Ectodermal cell (in vitro differentiated cells): ENCODE measurements around the gene TRAPPC10.

Source experiments
- H3K27ac ChIP-seq: 2 replicates; pipeline ENCODE4 v1.7.0; 2013; ENCODE audit warnings: mild to moderate bottlenecking, low read depth, low read length; ENCODE audit not compliant: insufficient read depth, poor library complexity, severe bottlenecking
- H3K27me3 ChIP-seq: 2 replicates; pipeline ENCODE4 v1.7.0; 2013; ENCODE audit warnings: mild to moderate bottlenecking, low read length; ENCODE audit not compliant: insufficient read depth, control insufficient read depth, poor library complexity, severe bottlenecking
- H3K36me3 ChIP-seq: one replicate; pipeline ENCODE4 v1.7.0; 2013; ENCODE audit warnings: low read length; ENCODE audit not compliant: control insufficient read depth, insufficient read depth
- H3K4me1 ChIP-seq: one replicate; pipeline ENCODE4 v1.7.0; 2013; ENCODE audit warnings: low read length; ENCODE audit not compliant: control insufficient read depth, insufficient read depth
- H3K4me3 ChIP-seq: 2 replicates; pipeline ENCODE4 v1.7.0; 2013; ENCODE audit warnings: low read depth, low read length, control low read depth; ENCODE audit not compliant: insufficient read depth
- H3K9me3 ChIP-seq: 2 replicates; pipeline ENCODE4 v1.7.0; 2013; ENCODE audit warnings: mild to moderate bottlenecking, low read length, moderate library complexity; ENCODE audit not compliant: control insufficient read depth
- WGBS, 2 experiments: methylation state at CpG; one replicate each; pipeline ENCODE4 v1.1.7; 2013; ENCODE audit warnings: missing lambda C conversion rate in 2 of 2; 5-methylcytosine and 5-hydroxymethylcytosine counted together

The TRAPPC10 gene

DNA sequence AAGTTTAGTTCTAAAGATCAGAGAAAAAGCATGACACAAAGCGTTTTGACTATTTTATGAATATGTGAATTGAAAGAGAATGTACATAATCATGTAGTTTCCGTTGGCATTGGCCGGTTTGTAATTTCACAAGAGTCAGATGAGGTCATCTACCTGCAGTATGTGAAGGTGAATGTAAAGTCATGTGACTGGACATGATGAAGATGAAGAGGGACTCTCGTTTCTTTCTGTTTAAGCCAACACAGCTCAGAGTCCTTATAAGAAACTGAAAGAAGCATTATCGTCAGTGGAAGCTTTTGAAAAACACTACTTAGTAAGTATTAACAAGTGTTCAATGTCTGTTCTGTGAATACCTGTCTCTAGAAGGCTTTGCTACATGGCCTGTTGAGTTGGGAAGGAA, 64.2 kb downstream of the TRAPPC10 start:
- Histone ChIP-seq H3K9me3 (no peaks in the 10 kb centered on the region), H3K27me3 (no peaks in the 10 kb centered on the region), H3K4me1 (no peaks in the 10 kb centered on the region), H3K36me3 (peaks cover 17% of the 10 kb centered on the region), H3K4me3 (no peak overlapping the region), H3K27ac (no peak overlapping the region)
- 91 to 96% methylated on average over 5 of the region's 5 CpGs for WGBS, 2 experiments

GRCh38 chr21:44078411-44078981, 66.4 kb downstream of the TRAPPC10 start:
- WGBS, 2 experiments = 57 to 68% methylated on average over 5 of the region's 5 CpGs
- Histone ChIP-seq H3K36me3 (peaks cover 28% of the 10 kb centered on the region), H3K27me3 (no peaks in the 10 kb centered on the region)

GRCh38 chr21:44079446-44079845, 67.3 kb downstream of the TRAPPC10 start:
- Histone ChIP-seq H3K27me3 (no peaks in the 10 kb centered on the region), H3K4me3 (no peak overlapping the region), H3K36me3 (peaks cover 29% of the 10 kb centered on the region), H3K4me1 (no peaks in the 10 kb centered on the region), H3K9me3 (no peaks in the 10 kb centered on the region), H3K27ac (no peak overlapping the region)
- 90 to 98% methylated on average over 2 to 3 of the region's 3 CpGs for WGBS, 2 experiments

More at GRCh38 chr21:44078411-44078981, 66.4 kb downstream of the TRAPPC10 start:
- no peaks in the 10 kb centered on the region for H3K4me1 ChIP-seq
- no peaks in the 10 kb centered on the region for H3K9me3 ChIP-seq
- H3K27ac ChIP-seq = no peak overlapping the region
- H3K4me3 ChIP-seq = no peak overlapping the region

DNA sequence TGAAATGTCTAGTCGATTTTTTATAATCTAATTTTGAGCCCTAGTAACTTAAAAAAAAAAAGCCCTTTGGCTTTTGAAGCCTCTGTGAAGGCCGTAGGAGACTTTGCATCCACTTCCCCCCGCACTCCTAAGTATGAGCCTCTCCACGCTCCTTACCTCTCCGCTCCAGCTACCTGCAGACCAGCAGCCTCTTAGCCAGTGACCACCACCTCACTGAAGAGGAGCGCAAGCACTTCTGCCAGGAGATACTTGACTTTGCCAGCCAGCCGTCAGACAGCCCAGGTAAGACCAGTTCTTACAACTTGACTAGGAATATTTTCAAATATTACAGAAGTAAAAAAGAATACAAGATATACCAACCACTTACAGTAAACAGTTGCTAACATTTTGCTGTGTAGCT, 67.7 kb downstream of the TRAPPC10 start:
- H3K27me3 ChIP-seq = no peaks in the 10 kb centered on the region
- H3K9me3 ChIP-seq = no peaks in the 10 kb centered on the region
- 95 to 98% methylated on average over 7 of the region's 7 CpGs for WGBS, 2 experiments
- H3K36me3 ChIP-seq = peaks cover 29% of the 10 kb centered on the region
- no peak overlapping the region for H3K4me3 ChIP-seq
- H3K4me1 ChIP-seq = no peaks in the 10 kb centered on the region
- H3K27ac ChIP-seq = no peak overlapping the region

DNA sequence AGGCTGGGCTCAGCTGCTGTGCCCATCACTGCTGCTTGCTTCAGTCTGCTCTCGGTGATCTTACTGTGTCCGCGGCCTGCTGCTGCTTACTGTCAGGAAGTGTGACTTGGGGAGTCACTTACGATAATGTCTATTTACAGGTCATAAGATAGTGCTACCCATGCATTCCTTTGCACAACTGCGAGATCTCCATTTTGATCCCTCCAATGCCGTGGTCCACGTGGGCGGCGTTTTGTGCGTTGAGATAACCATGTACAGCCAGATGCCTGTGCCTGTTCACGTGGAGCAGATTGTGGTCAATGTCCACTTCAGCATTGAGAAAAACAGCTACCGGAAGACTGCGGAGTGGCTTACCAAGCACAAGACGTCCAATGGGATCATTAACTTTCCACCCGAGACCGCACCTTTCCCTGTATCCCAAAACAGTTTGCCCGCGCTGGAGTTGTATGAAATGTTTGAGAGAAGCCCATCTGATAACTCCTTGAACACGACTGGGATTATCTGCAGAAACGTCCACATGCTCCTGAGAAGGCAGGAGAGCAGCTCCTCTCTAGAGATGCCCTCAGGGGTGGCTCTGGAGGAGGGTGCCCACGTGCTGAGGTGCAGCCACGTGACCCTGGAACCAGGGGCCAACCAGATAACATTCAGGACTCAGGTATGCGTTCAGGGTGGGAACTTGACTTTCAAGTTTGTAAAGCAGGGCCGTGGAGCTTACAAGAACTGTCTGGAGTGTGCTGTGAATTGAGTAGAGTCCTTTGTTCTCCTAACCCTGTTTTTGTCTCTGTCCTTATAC, 70.7 kb downstream of the TRAPPC10 start:
- no peaks in the 10 kb centered on the region for H3K9me3 ChIP-seq
- H3K27me3 ChIP-seq = no peaks in the 10 kb centered on the region
- H3K4me1 ChIP-seq = no peaks in the 10 kb centered on the region
- no peak overlapping the region for H3K27ac ChIP-seq
- H3K4me3 ChIP-seq = no peak overlapping the region
- peaks cover 23% of the 10 kb centered on the region for H3K36me3 ChIP-seq
- WGBS, 2 experiments = 95 to 96% methylated on average over 24 of the region's 24 CpGs

DNA sequence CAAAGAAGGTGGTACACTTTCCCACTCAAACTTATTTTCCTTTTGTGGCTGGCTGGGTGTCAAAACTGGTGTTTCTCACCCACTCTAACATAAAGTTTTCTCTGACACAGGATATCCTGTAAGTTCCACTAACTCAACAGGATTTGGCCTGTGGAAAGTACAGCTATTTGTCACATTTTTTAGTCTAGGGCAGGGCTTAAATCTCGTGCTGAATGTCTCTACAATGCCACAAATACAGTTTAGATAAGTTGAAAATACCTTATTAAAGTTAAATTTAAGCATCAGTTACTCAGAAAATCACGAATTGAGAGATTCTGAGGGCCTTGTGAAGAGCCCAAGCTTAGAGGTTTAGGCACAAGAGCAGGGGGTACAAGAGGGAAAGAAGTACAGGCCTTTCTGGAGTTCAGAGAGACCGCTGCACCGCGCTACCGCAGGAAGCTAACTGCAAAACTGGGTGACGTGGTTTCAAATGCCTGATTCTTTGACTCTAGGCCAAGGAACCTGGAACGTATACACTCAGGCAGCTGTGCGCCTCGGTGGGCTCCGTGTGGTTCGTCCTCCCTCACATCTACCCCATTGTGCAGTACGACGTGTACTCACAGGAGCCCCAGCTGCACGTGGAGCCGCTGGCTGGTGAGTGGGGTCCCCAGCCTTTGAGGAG, 71.7 kb downstream of the TRAPPC10 start:
- Histone ChIP-seq H3K27ac (no peak overlapping the region), H3K9me3 (no peaks in the 10 kb centered on the region), H3K4me1 (no peaks in the 10 kb centered on the region), H3K36me3 (peaks cover 23% of the 10 kb centered on the region), H3K4me3 (no peak overlapping the region), H3K27me3 (no peaks in the 10 kb centered on the region)
- 95% methylated on average over 15 to 16 of the region's 16 CpGs for WGBS, 2 experiments

DNA sequence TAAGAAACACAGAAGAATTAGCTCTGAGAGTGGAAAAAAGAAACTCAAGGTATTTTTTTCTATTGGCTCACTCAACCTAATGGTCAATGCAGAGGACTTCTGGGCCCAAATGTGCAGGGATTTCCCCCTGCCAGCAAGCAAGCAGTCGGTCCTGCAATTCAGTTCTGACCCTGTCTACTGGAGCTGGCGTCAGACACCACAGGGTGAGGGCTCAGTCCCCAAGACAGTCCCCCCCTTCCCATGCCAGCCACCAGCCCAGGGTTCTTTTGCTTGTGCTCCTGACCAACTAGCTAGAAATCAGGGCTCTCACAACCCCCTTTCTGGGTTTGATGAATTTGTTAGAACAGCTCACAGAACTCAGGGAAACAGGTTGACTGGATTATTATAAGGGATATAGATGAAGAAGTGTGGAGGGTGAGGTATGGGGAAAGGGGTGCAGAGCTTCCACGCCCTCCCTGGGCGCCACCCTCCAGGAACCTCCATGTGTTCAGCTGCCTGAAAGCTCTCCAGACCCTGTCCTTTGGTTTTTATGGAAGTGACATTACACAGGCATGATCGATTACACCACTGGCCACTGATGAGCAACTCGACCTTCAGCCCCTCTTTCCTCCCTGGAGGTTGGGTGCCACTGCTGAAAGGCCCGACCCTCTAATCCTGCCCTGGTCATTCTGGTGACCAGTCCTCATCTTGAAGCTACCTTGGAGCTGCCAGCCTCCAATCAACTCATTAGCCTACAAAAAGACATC, 72.6 kb downstream of the TRAPPC10 start:
- no peak overlapping the region for H3K27ac ChIP-seq
- no peaks in the 10 kb centered on the region for H3K9me3 ChIP-seq
- 93% methylated on average over 7 of the region's 7 CpGs for WGBS, 2 experiments
- H3K36me3 ChIP-seq = peaks cover 21% of the 10 kb centered on the region
- H3K4me1 ChIP-seq = no peaks in the 10 kb centered on the region
- no peak overlapping the region for H3K4me3 ChIP-seq
- H3K27me3 ChIP-seq = no peaks in the 10 kb centered on the region

GRCh38 chr21:44085491-44086321, 73.6 kb downstream of the TRAPPC10 start:
- no peaks in the 10 kb centered on the region for H3K4me1 ChIP-seq
- no peak overlapping the region for H3K4me3 ChIP-seq
- 94 to 95% methylated on average over 15 of the region's 15 CpGs for WGBS, 2 experiments
- peaks cover 17% of the 10 kb centered on the region for H3K36me3 ChIP-seq
- H3K27ac ChIP-seq = no peak overlapping the region
- no peaks in the 10 kb centered on the region for H3K9me3 ChIP-seq
- H3K27me3 ChIP-seq = no peaks in the 10 kb centered on the region

GRCh38 chr21:44086636-44087425, 74.7 kb downstream of the TRAPPC10 start:
- 94 to 95% methylated on average over 21 of the region's 21 CpGs for WGBS, 2 experiments
- Histone ChIP-seq H3K4me1 (no peaks in the 10 kb centered on the region), H3K4me3 (no peak overlapping the region), H3K36me3 (peaks cover 12% of the 10 kb centered on the region), H3K9me3 (no peaks in the 10 kb centered on the region), H3K27me3 (no peaks in the 10 kb centered on the region), H3K27ac (no peak overlapping the region)
